Measurements from ENCODE around the gene EIF1.

EIF1 gene

GRCh38 chr17:41724476-41725050 is 35.9 kb downstream of the EIF1 start:
- Histone ChIP-seq H3K14ac (ENCODE audit: low read length) (no peak overlapping the region), H3K27ac (ENCODE audit: low read depth, low read length) (no peak overlapping the region), H3K79me1 (ENCODE audit: low read length) (no peaks in the 10 kb centered on the region), H3K9me3 (ENCODE audit: insufficient read depth, low read depth, low read length) (no peaks in the 10 kb centered on the region), H3K9ac (ENCODE audit: low read length) (no peak overlapping the region), H4K8ac (ENCODE audit: low read depth, low read length) (no peak overlapping the region), H3K18ac (ENCODE audit: low read length) (no peak overlapping the region), H3K4me3 (ENCODE audit: low read depth, low read length) (no peak overlapping the region), H3K4me1 (ENCODE audit: control insufficient read depth in 1 of 2, insufficient read depth in 2 of 2, low read length in 2 of 2) (no peaks in the 10 kb centered on the region), H3K4ac (ENCODE audit: low read depth, low read length) (no peak overlapping the region), H3K27me3 (ENCODE audit: insufficient read depth, low read length) (no peaks in the 10 kb centered on the region), H4K91ac (ENCODE audit: low read depth, low read length) (no peak overlapping the region), H3K23ac (ENCODE audit: low read length) (no peak overlapping the region), H3K4me2 (ENCODE audit: low read length) (no peak overlapping the region), H2AFZ (ENCODE audit: insufficient read depth, low read length, poor library complexity) (no peak overlapping the region), H4K12ac (ENCODE audit: low read depth, low read length) (no peak overlapping the region), H2AK5ac (ENCODE audit: low read length) (no peak overlapping the region), H2BK12ac (ENCODE audit: low read length) (no peak overlapping the region), H2BK120ac (ENCODE audit: insufficient read depth, low read length, poor library complexity) (no peak overlapping the region), H2BK5ac (ENCODE audit: low read depth, low read length, poor library complexity) (no peak overlapping the region), H3K36me3 (ENCODE audit: control insufficient read depth in 1 of 2, insufficient read depth in 2 of 2, low read length in 2 of 2) (no peaks in the 10 kb centered on the region), H3K79me2 (ENCODE audit: control insufficient read depth, insufficient read depth, low read length, poor library complexity) (no peaks in the 10 kb centered on the region)
- WGBS (ENCODE audit: extremely low coverage, insufficient coverage, insufficient read length) = no CpG with 5 or more reads among the region's 17 CpGs
- no peak for DNase-seq

GRCh38 chr17:41725134-41725533 is 36.4 kb downstream of the EIF1 start:
- no peak for DNase-seq
- H3K27me3 ChIP-seq (ENCODE audit: insufficient read depth, low read length) = no peaks in the 10 kb centered on the region
- no peak overlapping the region for H3K9ac ChIP-seq (ENCODE audit: low read length)
- H3K18ac ChIP-seq (ENCODE audit: low read length) = no peak overlapping the region
- no peak overlapping the region for H3K14ac ChIP-seq (ENCODE audit: low read length)
- no peaks in the 10 kb centered on the region for H3K79me1 ChIP-seq (ENCODE audit: low read length)
- no peaks in the 10 kb centered on the region for H3K79me2 ChIP-seq (ENCODE audit: control insufficient read depth, insufficient read depth, low read length, poor library complexity)
- no peaks in the 10 kb centered on the region for H3K36me3 ChIP-seq (ENCODE audit: control insufficient read depth in 1 of 2, insufficient read depth in 2 of 2, low read length in 2 of 2)
- H3K4me2 ChIP-seq (ENCODE audit: low read length) = no peak overlapping the region
- no peak overlapping the region for H2AFZ ChIP-seq (ENCODE audit: insufficient read depth, low read length, poor library complexity)
- H3K4me3 ChIP-seq (ENCODE audit: low read depth, low read length) = no peak overlapping the region
- H2BK120ac ChIP-seq (ENCODE audit: insufficient read depth, low read length, poor library complexity) = no peak overlapping the region
- no peak overlapping the region for H4K12ac ChIP-seq (ENCODE audit: low read depth, low read length)
- H3K23ac ChIP-seq (ENCODE audit: low read length) = no peak overlapping the region
- H3K9me3 ChIP-seq (ENCODE audit: insufficient read depth, low read depth, low read length) = no peaks in the 10 kb centered on the region
- H2BK12ac ChIP-seq (ENCODE audit: low read length) = no peak overlapping the region
- no peaks in the 10 kb centered on the region for H3K4me1 ChIP-seq (ENCODE audit: control insufficient read depth in 1 of 2, insufficient read depth in 2 of 2, low read length in 2 of 2)
- no peak overlapping the region for H2AK5ac ChIP-seq (ENCODE audit: low read length)
- WGBS (ENCODE audit: extremely low coverage, insufficient coverage, insufficient read length) = no CpG with 5 or more reads among the region's 5 CpGs
- H2BK5ac ChIP-seq (ENCODE audit: low read depth, low read length, poor library complexity) = no peak overlapping the region
- H3K27ac ChIP-seq (ENCODE audit: low read depth, low read length) = no peak overlapping the region
- H4K8ac ChIP-seq (ENCODE audit: low read depth, low read length) = no peak overlapping the region
- no peak overlapping the region for H3K4ac ChIP-seq (ENCODE audit: low read depth, low read length)
- no peak overlapping the region for H4K91ac ChIP-seq (ENCODE audit: low read depth, low read length)

GRCh38 chr17:41728056-41728455 is 39.4 kb downstream of the EIF1 start:
- no CpG with 5 or more reads among the region's 12 CpGs for WGBS (ENCODE audit: extremely low coverage, insufficient coverage, insufficient read length)
- Histone ChIP-seq H2BK12ac (ENCODE audit: low read length) (no peak overlapping the region), H3K4me2 (ENCODE audit: low read length) (no peak overlapping the region), H2BK5ac (ENCODE audit: low read depth, low read length, poor library complexity) (no peak overlapping the region), H3K9me3 (ENCODE audit: insufficient read depth, low read depth, low read length) (no peaks in the 10 kb centered on the region), H3K14ac (ENCODE audit: low read length) (no peak overlapping the region), H3K4ac (ENCODE audit: low read depth, low read length) (no peak overlapping the region), H3K23ac (ENCODE audit: low read length) (no peak overlapping the region), H3K27ac (ENCODE audit: low read depth, low read length) (no peak overlapping the region), H3K79me2 (ENCODE audit: control insufficient read depth, insufficient read depth, low read length, poor library complexity) (no peaks in the 10 kb centered on the region), H3K4me3 (ENCODE audit: low read depth, low read length) (no peak overlapping the region), H4K8ac (ENCODE audit: low read depth, low read length) (no peak overlapping the region), H2BK120ac (ENCODE audit: insufficient read depth, low read length, poor library complexity) (no peak overlapping the region), H4K91ac (ENCODE audit: low read depth, low read length) (no peak overlapping the region), H3K4me1 (ENCODE audit: control insufficient read depth in 1 of 2, insufficient read depth in 2 of 2, low read length in 2 of 2) (no peaks in the 10 kb centered on the region), H4K12ac (ENCODE audit: low read depth, low read length) (no peak overlapping the region), H3K27me3 (ENCODE audit: insufficient read depth, low read length) (peaks cover 6% of the 10 kb centered on the region), H3K9ac (ENCODE audit: low read length) (no peak overlapping the region), H2AFZ (ENCODE audit: insufficient read depth, low read length, poor library complexity) (no peak overlapping the region), H3K79me1 (ENCODE audit: low read length) (no peaks in the 10 kb centered on the region), H3K18ac (ENCODE audit: low read length) (no peak overlapping the region), H3K36me3 (ENCODE audit: control insufficient read depth in 1 of 2, insufficient read depth in 2 of 2, low read length in 2 of 2) (peaks cover 0 to 3% of the 10 kb centered on the region in 2 experiments), H2AK5ac (ENCODE audit: low read length) (no peak overlapping the region)
- no peak for DNase-seq

- H3K9me3 ChIP-seq (ENCODE audit: insufficient read depth, low read depth, low read length) = no peaks in the 10 kb centered on the region
- H2BK120ac ChIP-seq (ENCODE audit: insufficient read depth, low read length, poor library complexity) = no peak overlapping the region
- no peak overlapping the region for H3K4me3 ChIP-seq (ENCODE audit: low read depth, low read length)
- H3K27me3 ChIP-seq (ENCODE audit: insufficient read depth, low read length) = peaks cover 28% of the 10 kb centered on the region
- H3K4me2 ChIP-seq (ENCODE audit: low read length) = no peak overlapping the region
- peaks cover 0 to 3% of the 10 kb centered on the region in 2 experiments for H3K36me3 ChIP-seq (ENCODE audit: control insufficient read depth in 1 of 2, insufficient read depth in 2 of 2, low read length in 2 of 2)
- WGBS (ENCODE audit: extremely low coverage, insufficient coverage, insufficient read length) = no CpG with 5 or more reads among the region's 4 CpGs
- H4K12ac ChIP-seq (ENCODE audit: low read depth, low read length) = no peak overlapping the region
- H3K9ac ChIP-seq (ENCODE audit: low read length) = no peak overlapping the region
- no peak overlapping the region for H2AK5ac ChIP-seq (ENCODE audit: low read length)
- peaks cover 8 to 11% of the 10 kb centered on the region in 2 experiments for H3K4me1 ChIP-seq (ENCODE audit: control insufficient read depth in 1 of 2, insufficient read depth in 2 of 2, low read length in 2 of 2)
- H2BK5ac ChIP-seq (ENCODE audit: low read depth, low read length, poor library complexity) = no peak overlapping the region
- no peak overlapping the region for H3K14ac ChIP-seq (ENCODE audit: low read length)
- no peak overlapping the region for H4K91ac ChIP-seq (ENCODE audit: low read depth, low read length)
- no peak overlapping the region for H4K8ac ChIP-seq (ENCODE audit: low read depth, low read length)
- no peak overlapping the region for H3K18ac ChIP-seq (ENCODE audit: low read length)
- H3K23ac ChIP-seq (ENCODE audit: low read length) = no peak overlapping the region
- H3K79me1 ChIP-seq (ENCODE audit: low read length) = peaks cover 2% of the 10 kb centered on the region
- no peak overlapping the region for H3K27ac ChIP-seq (ENCODE audit: low read depth, low read length)
- no peak overlapping the region for H3K4ac ChIP-seq (ENCODE audit: low read depth, low read length)
- no peaks in the 10 kb centered on the region for H3K79me2 ChIP-seq (ENCODE audit: control insufficient read depth, insufficient read depth, low read length, poor library complexity)
- no peak overlapping the region for H2AFZ ChIP-seq (ENCODE audit: insufficient read depth, low read length, poor library complexity)
- DNase-seq = no peak
- no peak overlapping the region for H2BK12ac ChIP-seq (ENCODE audit: low read length)
These were observed 41.8 kb downstream of the EIF1 start for GRCh38 chr17:41730479-41730878.
